Measurements from ENCODE around the gene HAGH. TPM values are rescaled to one million over a fixed set of nuclear protein-coding genes. Genes with fewer than 3 reads are reported as not detected.
A peak's percentile ranks its signal among the peaks of the same experiment; 100 is the strongest.

Gene HAGH
- total and polyA plus RNA-seq, 9 of the 15 experiments (the other 6 are each of a cell fraction or from before 2014, with no cell fraction given), result 0.46 to 35.1 (median 16.8) TPM

GRCh38 chr16:1826691-1827573, at the start of gene HAGH, which contains the start of gene FAHD1 (continued):
- TF ChIP-seq ZMIZ1 (IDR thresholded peaks at IDR 0.05; ENCODE audit: low read depth in 2 of 2, low read length in 2 of 2) (no peak), ZNF695 (CRISPR knock-in tag; IDR thresholded peaks at IDR 0.05) (no peak), KAT7 (CRISPR knock-in tag; IDR thresholded peaks at IDR 0.05; ENCODE audit: borderline replicate concordance) (peak; percentile 86), NFIC (IDR thresholded peaks at IDR 0.05) (peak; percentile 87), ELF1 (tag; IDR thresholded peaks at IDR 0.05) (no peak), CBX1 (IDR thresholded peaks at IDR 0.05; ENCODE audit: low read depth) (peak; percentile 51; the same call in 1 of the 2 replicates), SUPT5H (IDR thresholded peaks at IDR 0.05) (peak; percentile 66), NCOA6 (IDR thresholded peaks at IDR 0.05) (peak; percentile 97), TAF9B (IDR thresholded peaks at IDR 0.05; ENCODE audit: partially characterized antibody) (no peak), GATAD2A (IDR thresholded peaks at IDR 0.05) (0 out of 2 replicates have a peak, but pooled peaks have one; percentile 54), SPI1 (IDR thresholded peaks at IDR 0.05; ENCODE audit: borderline replicate concordance, low read depth, low read length) (no peak), PTTG1 (tag; IDR thresholded peaks at IDR 0.05; ENCODE audit: low read depth) (no peak), NKRF (IDR thresholded peaks at IDR 0.05; ENCODE audit: borderline replicate concordance) (peak; percentile 98), NCOR1 (IDR thresholded peaks at IDR 0.05) (no peak), ZNF511 (CRISPR knock-in tag; IDR thresholded peaks at IDR 0.05) (peak; percentile 75; the same call in 1 of the 2 replicates), PCBP2 (IDR thresholded peaks at IDR 0.05; ENCODE audit: low read depth, low read length, poor library complexity, severe bottlenecking) (no peak), ZNF766 (CRISPR knock-in tag; conservative IDR thresholded peaks at IDR 0.05) (no peak), GABPB1 (CRISPR knock-in tag; IDR thresholded peaks at IDR 0.05) (peak; percentile 83; the same call in 1 of the 2 replicates), SIN3A (IDR thresholded peaks at IDR 0.05; ENCODE audit: borderline replicate concordance in 2 of 2, control insufficient read depth in 1 of 2, low read depth in 2 of 2, low read length in 2 of 2) (peak; percentile 96 to 98; a peak in 3 of 4 replicates), ZBTB2 (IDR thresholded peaks at IDR 0.05) (0 out of 2 replicates have a peak, but pooled peaks have one; percentile 39)

Measured in K562 (cell line).